H1 (cell line): ENCODE measurements around the gene METRNL. TPM values are rescaled to one million over a fixed set of nuclear protein-coding genes. Genes with fewer than 3 reads are reported as not detected.
A peak's percentile ranks its signal among the peaks of the same experiment; 100 is the strongest.

ENCODE experiments used
- CTCF ChIA-PET: fragments of 300-600 bp; sonication (Branson Sonifier 250); formaldehyde crosslinking; loops from one replicate; lab custom pipeline; 2021; ENCODE audit not compliant: partially characterized antibody; lab: Charles Lee
- POLR2A ChIA-PET: fragments of 300-600 bp; sonication (Branson Sonifier 250); formaldehyde crosslinking; loops from one replicate; lab custom pipeline; 2021; ENCODE audit warnings: inconsistent platforms; ENCODE audit not compliant: partially characterized antibody; lab: Charles Lee
- DNase-seq, 2 experiments: peaks; one replicate each; pipeline versions ENCODE4 v3.0.0 to v3.0.0-alpha.2; 2010 to 2022; ENCODE audit warnings: low spot score in 2 of 2, low read depth in 1 of 2, mixed read lengths in 1 of 2
- FAIRE-seq: peaks from 2 replicates; lab custom pipeline; 2011; peaks lifted over from hg19 to GRCh38; lab: Jason Lieb, UNC
- H2AFZ ChIP-seq: 2 replicates; pipeline ENCODE4 v1.8.1; 2012; ENCODE audit warnings: low read length, inconsistent platforms
- H2AK5ac ChIP-seq: 2 replicates; pipeline ENCODE4 v1.6.1; 2013; ENCODE audit warnings: low read depth, low read length
- H2BK120ac ChIP-seq: replicated peaks from 2 replicates; pipeline ENCODE3; 2013; ENCODE audit warnings: low read depth, low read length, inconsistent platforms
- H2BK12ac ChIP-seq: 2 replicates; pipeline ENCODE4 v1.6.1; 2013; ENCODE audit warnings: low read depth, low read length
- H2BK15ac ChIP-seq: 2 replicates; pipeline ENCODE4 v1.6.1; 2013; ENCODE audit warnings: low read length
- H2BK20ac ChIP-seq: 2 replicates; pipeline ENCODE4 v1.6.1; 2013; ENCODE audit warnings: low read length
- H2BK5ac ChIP-seq: 2 replicates; pipeline ENCODE4 v1.6.1; 2013; ENCODE audit warnings: low read depth, low read length
- H3K14ac ChIP-seq: 2 replicates; pipeline ENCODE4 v1.6.1; 2013; ENCODE audit warnings: inconsistent platforms; ENCODE audit not compliant: insufficient read length
- H3K18ac ChIP-seq: 2 replicates; pipeline ENCODE4 v1.6.1; 2013; ENCODE audit warnings: low read length; ENCODE audit errors: extremely low read depth
- H3K23ac ChIP-seq: 2 replicates; pipeline ENCODE4 v1.6.1; 2013; ENCODE audit warnings: inconsistent platforms; ENCODE audit not compliant: insufficient read length
- H3K23me2 ChIP-seq: 2 replicates; pipeline ENCODE4 v1.6.1; 2013; ENCODE audit warnings: low read depth, low read length
- H3K27ac ChIP-seq: 2 replicates; pipeline ENCODE4 v1.6.1; 2011; ENCODE audit warnings: low read depth, low read length, inconsistent platforms
- H3K27me3 ChIP-seq, 4 experiments: replicated peaks in 1 of 4; 1 replicate in 1 of 4; 2 replicates in 3 of 4; pipeline versions ENCODE4 v1.6.1 to v1.8.1; 2011 to 2013; ENCODE audit warnings: low read length in 3 of 4, mild to moderate bottlenecking in 3 of 4, inconsistent platforms in 2 of 4, mixed read lengths in 2 of 4, moderate library complexity in 1 of 4; ENCODE audit not compliant: control insufficient read depth in 3 of 4, insufficient read depth in 3 of 4; ENCODE audit errors: extremely low read depth in 1 of 4
- H3K36me3 ChIP-seq, 4 experiments: 2 replicates each; pipeline versions ENCODE4 v1.6.1 to v1.8.1; 2011 to 2013; ENCODE audit warnings: mild to moderate bottlenecking in 4 of 4, low read length in 3 of 4, moderate library complexity in 2 of 4, control low read depth in 1 of 4, inconsistent platforms in 1 of 4; ENCODE audit not compliant: insufficient read depth in 4 of 4, control insufficient read depth in 2 of 4
- H3K4ac ChIP-seq: replicated peaks from 2 replicates; pipeline ENCODE3; 2013; ENCODE audit warnings: low read length, low read depth, mixed read lengths, inconsistent platforms; ENCODE audit not compliant: insufficient read length
- H3K4me1 ChIP-seq, 4 experiments: replicated peaks in 1 of 4; 1 replicate in 1 of 4; 2 replicates in 3 of 4; pipeline versions ENCODE4 v1.6.1 to v1.8.1; 2011 to 2013; ENCODE audit warnings: low read length in 3 of 4, inconsistent platforms in 2 of 4, mixed read lengths in 1 of 4; ENCODE audit not compliant: insufficient read depth in 4 of 4, control insufficient read depth in 3 of 4
- H3K4me2 ChIP-seq, 2 experiments: 2 replicates each; pipeline versions ENCODE4 v1.6.1 to v1.8.1; 2011 to 2013; ENCODE audit warnings: low read depth in 2 of 2, low read length in 2 of 2, control low read depth in 1 of 2, inconsistent platforms in 1 of 2, mild to moderate bottlenecking in 1 of 2; ENCODE audit not compliant: insufficient read depth in 1 of 2
- H3K4me3 ChIP-seq, 4 experiments: fragments of 200-600, 300-600 bp in 1 of 4; sonication (generic), shearing (Covaris generic), sonication (Bioruptor Twin) in 1 of 4; 2 replicates each; pipeline versions ENCODE4 v1.5.1 to v1.8.1; 2011 to 2016; ENCODE audit warnings: low read length in 4 of 4, low read depth in 3 of 4, control low read depth in 2 of 4, inconsistent platforms in 2 of 4, mild to moderate bottlenecking in 2 of 4, mixed read lengths in 1 of 4, moderate library complexity in 1 of 4; ENCODE audit not compliant: insufficient read depth in 2 of 4; ENCODE audit errors: extremely low read depth in 1 of 4
- H3K56ac ChIP-seq: replicated peaks from 2 replicates; pipeline ENCODE3; 2013; ENCODE audit warnings: low read depth, mild to moderate bottlenecking, mixed read lengths, low read length, inconsistent platforms; ENCODE audit not compliant: insufficient read length
- H3K79me1 ChIP-seq: 2 replicates; pipeline ENCODE4 v1.6.1; 2013; ENCODE audit warnings: low read depth, low read length, control low read depth
- H3K79me2 ChIP-seq, 2 experiments: 2 replicates each; pipeline versions ENCODE4 v1.6.1 to v1.8.1; 2012 to 2013; ENCODE audit warnings: low read length in 2 of 2, mild to moderate bottlenecking in 2 of 2, inconsistent platforms in 1 of 2; ENCODE audit not compliant: insufficient read depth in 2 of 2, control insufficient read depth in 1 of 2
- H3K9ac ChIP-seq, 4 experiments: replicated peaks in 1 of 4; 1 replicate in 1 of 4; 2 replicates in 3 of 4; pipeline versions ENCODE4 v1.6.1 to v1.8.1; 2011 to 2013; ENCODE audit warnings: low read depth in 3 of 4, low read length in 3 of 4, control low read depth in 2 of 4, mild to moderate bottlenecking in 2 of 4, moderate library complexity in 2 of 4, inconsistent platforms in 1 of 4; ENCODE audit errors: extremely low read depth in 1 of 4
- H3K9me3 ChIP-seq, 2 experiments: 2 replicates each; pipeline versions ENCODE4 v1.6.1 to v1.8.1; 2012 to 2013; ENCODE audit warnings: mild to moderate bottlenecking in 2 of 2, moderate library complexity in 2 of 2, control low read depth in 1 of 2, inconsistent platforms in 1 of 2, low read depth in 1 of 2, low read length in 1 of 2, mixed read lengths in 1 of 2; ENCODE audit not compliant: insufficient read depth in 2 of 2
- H4K20me1 ChIP-seq, 2 experiments: replicated peaks in 1 of 2; 2 replicates each; pipeline versions ENCODE3 to v1.8.1; 2011 to 2013; ENCODE audit warnings: inconsistent platforms in 2 of 2, low read length in 2 of 2, mild to moderate bottlenecking in 1 of 2; ENCODE audit not compliant: insufficient read depth in 2 of 2, control insufficient read depth in 1 of 2
- H4K5ac ChIP-seq: 2 replicates; pipeline ENCODE4 v1.6.1; 2013; ENCODE audit warnings: low read length, low read depth, mixed read lengths, inconsistent platforms; ENCODE audit not compliant: insufficient read length
- H4K8ac ChIP-seq: 2 replicates; pipeline ENCODE4 v1.8.0; 2013; ENCODE audit warnings: mild to moderate bottlenecking, moderate library complexity, low read length, inconsistent platforms; ENCODE audit not compliant: insufficient read depth; ENCODE audit errors: extremely low read depth
- H4K91ac ChIP-seq: replicated peaks from 2 replicates; pipeline ENCODE3; 2013; ENCODE audit warnings: low read length, mixed read lengths, inconsistent platforms; ENCODE audit not compliant: insufficient read length
- BACH1 ChIP-seq: IDR thresholded peaks from 2 replicates; pipeline ENCODE4 v1.6.1; 2012; ENCODE audit warnings: low read length, improper control_type of control experiment
- GABPA ChIP-seq: IDR thresholded peaks from 2 replicates; pipeline ENCODE4 v1.6.1; 2011; ENCODE audit warnings: mild to moderate bottlenecking, low read length, moderate library complexity, borderline replicate concordance; ENCODE audit not compliant: insufficient read depth
- HDAC2 ChIP-seq, 2 experiments: fragments of 300-600 bp in 1 of 2; sonication (generic) in 1 of 2; IDR thresholded peaks; 2 replicates each; pipeline ENCODE4 v1.6.1; 2011 to 2012; ENCODE audit warnings: low read depth in 2 of 2, low read length in 2 of 2, mild to moderate bottlenecking in 2 of 2, moderate library complexity in 2 of 2, borderline replicate concordance in 1 of 2, inconsistent platforms in 1 of 2
- KDM1A ChIP-seq: fragments of 200-600, 300-600 bp; sonication (generic); IDR thresholded peaks from 2 replicates; pipeline ENCODE4 v1.7.1; 2016; ENCODE audit warnings: mild to moderate bottlenecking, low read length, borderline replicate concordance
- NRF1 ChIP-seq: IDR thresholded peaks from 2 replicates; pipeline ENCODE4 v1.6.1; 2011; ENCODE audit warnings: mild to moderate bottlenecking, low read depth, low read length, improper control_type of control experiment
- SUZ12 ChIP-seq: fragments of 200-600 bp; sonication (generic); IDR thresholded peaks from 2 replicates; pipeline ENCODE4 v1.6.1; 2012; ENCODE audit warnings: mild to moderate bottlenecking, inconsistent platforms, low read length, moderate library complexity, mixed read lengths
- WGBS, 2 experiments: shearing (Covaris generic) in 1 of 2; methylation state at CpG; one replicate each; pipeline versions ENCODE4 v1.1.6 to v1.1.7; 2013 to 2015; ENCODE audit warnings: low lambda C conversion rate in 2 of 2, mixed read lengths in 2 of 2, inconsistent platforms in 1 of 2, low coverage in 1 of 2, missing lambda C conversion rate in 1 of 2; ENCODE audit not compliant: insufficient replicate concordance in 2 of 2, insufficient coverage in 1 of 2, insufficient read length in 1 of 2; ENCODE audit errors: extremely low coverage in 1 of 2, missing lambda C conversion rate in 1 of 2; 5-methylcytosine and 5-hydroxymethylcytosine counted together
- polyA plus RNA-seq, 7 experiments: library from polyadenylated mRNA; depleted of rRNA in 3 of 7; stranded (reverse) in 5 of 7; unstranded in 2 of 7; fragments of >200 nt in 5 of 7; fragments of 200-250 nt in 2 of 7; gene quantifications; 1 replicate in 5 of 7; 2 replicates in 1 of 7; 4 replicates in 1 of 7; pipeline versions ENCODE4 v1.2.1 to v1.2.3, GENCODE V29; 2011 to 2013; ENCODE audit warnings: missing spikeins in 2 of 7, mixed read lengths in 2 of 7
- total RNA-seq: library from RNA; stranded (reverse); fragmentation: NEBNext Ultra II Directional; extraction: Animal tissue kit (Norgen Biotek cat#: 25700); gene quantifications from 2 replicates; pipeline ENCODE4 v1.2.1, GENCODE V29; 2021

The METRNL gene
- total and polyA plus RNA-seq, 2 of the 8 experiments (the other 6 are each of a cell fraction or from before 2014, with no cell fraction given) = 13.9 to 14.2 TPM

GRCh38 chr17:83062011-83062817 is 17.2 kb upstream of the METRNL start:
- Histone ChIP-seq H3K18ac (no peak overlapping the region), H4K91ac (no peak overlapping the region), H3K36me3 (no peaks in the 10 kb centered on the region), H3K79me2 (no peaks in the 10 kb centered on the region), H3K79me1 (no peaks in the 10 kb centered on the region), H3K4me2 (no peak overlapping the region), H3K9ac (no peak overlapping the region), H3K27ac (no peak overlapping the region), H2BK20ac (no peak overlapping the region), H2BK15ac (no peak overlapping the region), H3K56ac (no peak overlapping the region), H3K23ac (no peak overlapping the region), H3K9me3 (no peaks in the 10 kb centered on the region), H2AFZ (no peak overlapping the region), H3K23me2 (no peaks in the 10 kb centered on the region; the same call in 1 of the 2 replicates), H4K5ac (no peak overlapping the region), H3K4me3 (no peak overlapping the region), H3K14ac (no peak overlapping the region), H3K4ac (no peak overlapping the region), H2BK12ac (no peak overlapping the region), H3K27me3 (no peaks in the 10 kb centered on the region), H4K20me1 (no peaks in the 10 kb centered on the region), H2BK120ac (no peak overlapping the region), H4K8ac (peak overlapping the region; percentile 51; the same call in 1 of the 2 replicates), H2AK5ac (no peak overlapping the region), H3K4me1 (no peaks in the 10 kb centered on the region), H2BK5ac (no peak overlapping the region)
- no peak for TF ChIP-seq KDM1A
- no peak for TF ChIP-seq SUZ12
- TF ChIP-seq GABPA = no peak
- TF ChIP-seq BACH1 = no peak
- no peak for TF ChIP-seq HDAC2 (IDR thresholded peaks at IDR 0.05; ENCODE audit: borderline replicate concordance in 1 of 2, low read depth in 2 of 2, low read length in 2 of 2)
- TF ChIP-seq NRF1 = no peak
- CTCF ChIA-PET = interaction anchor here (1.2 to 3.2 kb wide), 3 partner anchors 14 to 99 kb away, joined by 3 to 12 read pairs (median 4); no protein-coding TSS in a partner anchor
- DNase-seq (peak in 1 of 2 experiments; percentile 36), FAIRE-seq (no peak)
- WGBS, 2 experiments = 92% methylated on average over 21 of the region's 24 CpGs; no CpG with 5 or more reads in 1 of the 2 experiments
- POLR2A ChIA-PET = no interaction called here
